Loucy (cell line): ENCODE measurements around the gene PHF21B.

Experiments
- H2AFZ ChIP-seq: fragments of 200-600 bp; sonication (generic); 2 replicates; pipeline ENCODE4 v1.6.0; 2016; ENCODE audit warnings: antibody characterized with exemption, mild to moderate bottlenecking, low read length, moderate library complexity
- H3F3A ChIP-seq: fragments of 200-600 bp; 2 replicates; pipeline ENCODE4 v1.6.0; 2016; ENCODE audit warnings: antibody characterized with exemption, low read depth, mild to moderate bottlenecking
- H3K27me3 ChIP-seq: fragments of 200-600 bp; sonication (generic); 2 replicates; pipeline ENCODE4 v1.6.1; 2014; ENCODE audit warnings: low read length, mild to moderate bottlenecking; ENCODE audit not compliant: insufficient read depth, poor library complexity, severe bottlenecking
- H3K36me3 ChIP-seq: fragments of 200-600 bp; sonication (generic); 2 replicates; pipeline ENCODE4 v1.6.1; 2016; ENCODE audit warnings: low read length; ENCODE audit not compliant: insufficient read depth
- H3K4me1 ChIP-seq: fragments of 200-600 bp; sonication (generic); 2 replicates; pipeline ENCODE4 v1.5.1; 2014; ENCODE audit warnings: low read length, mild to moderate bottlenecking; ENCODE audit not compliant: insufficient read depth, poor library complexity, severe bottlenecking
- H3K4me2 ChIP-seq: fragments of 200-600 bp; sonication (generic); 2 replicates; pipeline ENCODE4 v1.6.0; 2014; ENCODE audit warnings: antibody characterized with exemption, low read length, low read depth, mild to moderate bottlenecking; ENCODE audit not compliant: poor library complexity, severe bottlenecking
- H3K4me3 ChIP-seq: fragments of 200-600 bp; sonication (generic); 2 replicates; pipeline ENCODE4 v1.5.1; 2014; ENCODE audit warnings: low read length, mild to moderate bottlenecking, mixed read lengths; ENCODE audit not compliant: poor library complexity, severe bottlenecking
- H3K79me2 ChIP-seq: fragments of 200-600 bp; sonication (generic); 2 replicates; pipeline ENCODE4 v1.6.1; 2014; ENCODE audit warnings: low read length; ENCODE audit not compliant: insufficient read depth
- H3K9ac ChIP-seq: fragments of 200-600 bp; sonication (generic); 2 replicates; pipeline ENCODE4 v1.6.0; 2014; ENCODE audit warnings: mild to moderate bottlenecking, low read depth, low read length, moderate library complexity; ENCODE audit not compliant: poor library complexity, severe bottlenecking
- H3K9me2 ChIP-seq: fragments of 200-600 bp; sonication (generic); replicated peaks from 2 replicates; pipeline ENCODE4 v1.6.1; 2016; ENCODE audit warnings: low read depth, low read length, mixed read lengths
- H3K9me3 ChIP-seq: fragments of 200-600 bp; sonication (generic); 2 replicates; pipeline ENCODE4 v1.6.1; 2014; ENCODE audit warnings: mild to moderate bottlenecking, antibody characterized with exemption, low read length, low read depth; ENCODE audit not compliant: insufficient read depth
- H4K20me1 ChIP-seq: fragments of 200-600 bp; sonication (generic); 2 replicates; pipeline ENCODE4 v1.6.0; 2014; ENCODE audit warnings: antibody characterized with exemption, low read length, mild to moderate bottlenecking; ENCODE audit not compliant: insufficient read depth, poor library complexity, severe bottlenecking
- EZH2phosphoT487 ChIP-seq: fragments of 200-600 bp; IDR thresholded peaks from 2 replicates; pipeline ENCODE4 v1.6.1; 2018; ENCODE audit warnings: antibody characterized with exemption, mild to moderate bottlenecking, moderate library complexity, borderline replicate concordance
- TF ChIP-seq, protein P1 (sequence below): fragments of 200-600 bp; sonication (generic); conservative IDR thresholded peaks from 2 replicates; pipeline ENCODE4 v1.5.1; 2014; ENCODE audit warnings: mild to moderate bottlenecking, antibody characterized with exemption, low read length

Gene PHF21B

DNA sequence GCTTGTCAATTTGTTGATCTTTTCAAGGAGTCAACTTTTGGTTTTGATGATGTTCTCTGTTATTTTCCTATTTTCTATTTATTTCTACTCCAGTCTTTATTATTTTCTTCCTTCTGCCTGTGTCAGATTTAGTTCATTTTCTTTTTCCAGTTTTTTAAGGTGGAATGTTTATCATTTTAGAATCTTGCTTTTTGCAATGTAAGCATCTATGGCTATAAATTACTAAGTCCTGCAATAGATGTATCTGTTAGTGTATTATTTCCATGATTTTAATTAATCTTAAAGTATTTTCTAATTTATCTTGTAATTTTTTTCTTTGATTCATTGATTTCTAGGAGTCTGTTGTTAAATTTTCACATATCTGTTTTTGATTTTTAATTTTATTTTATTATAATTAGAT, 175.7 kb downstream of the PHF21B start:
- H3K4me3 ChIP-seq = no peak overlapping the region
- no peaks in the 10 kb centered on the region for H3K9me3 ChIP-seq
- TF ChIP-seq EZH2phosphoT487 = no peak
- TF ChIP-seq, protein P1, sequence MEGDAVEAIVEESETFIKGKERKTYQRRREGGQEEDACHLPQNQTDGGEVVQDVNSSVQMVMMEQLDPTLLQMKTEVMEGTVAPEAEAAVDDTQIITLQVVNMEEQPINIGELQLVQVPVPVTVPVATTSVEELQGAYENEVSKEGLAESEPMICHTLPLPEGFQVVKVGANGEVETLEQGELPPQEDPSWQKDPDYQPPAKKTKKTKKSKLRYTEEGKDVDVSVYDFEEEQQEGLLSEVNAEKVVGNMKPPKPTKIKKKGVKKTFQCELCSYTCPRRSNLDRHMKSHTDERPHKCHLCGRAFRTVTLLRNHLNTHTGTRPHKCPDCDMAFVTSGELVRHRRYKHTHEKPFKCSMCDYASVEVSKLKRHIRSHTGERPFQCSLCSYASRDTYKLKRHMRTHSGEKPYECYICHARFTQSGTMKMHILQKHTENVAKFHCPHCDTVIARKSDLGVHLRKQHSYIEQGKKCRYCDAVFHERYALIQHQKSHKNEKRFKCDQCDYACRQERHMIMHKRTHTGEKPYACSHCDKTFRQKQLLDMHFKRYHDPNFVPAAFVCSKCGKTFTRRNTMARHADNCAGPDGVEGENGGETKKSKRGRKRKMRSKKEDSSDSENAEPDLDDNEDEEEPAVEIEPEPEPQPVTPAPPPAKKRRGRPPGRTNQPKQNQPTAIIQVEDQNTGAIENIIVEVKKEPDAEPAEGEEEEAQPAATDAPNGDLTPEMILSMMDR = no peak

DNA sequence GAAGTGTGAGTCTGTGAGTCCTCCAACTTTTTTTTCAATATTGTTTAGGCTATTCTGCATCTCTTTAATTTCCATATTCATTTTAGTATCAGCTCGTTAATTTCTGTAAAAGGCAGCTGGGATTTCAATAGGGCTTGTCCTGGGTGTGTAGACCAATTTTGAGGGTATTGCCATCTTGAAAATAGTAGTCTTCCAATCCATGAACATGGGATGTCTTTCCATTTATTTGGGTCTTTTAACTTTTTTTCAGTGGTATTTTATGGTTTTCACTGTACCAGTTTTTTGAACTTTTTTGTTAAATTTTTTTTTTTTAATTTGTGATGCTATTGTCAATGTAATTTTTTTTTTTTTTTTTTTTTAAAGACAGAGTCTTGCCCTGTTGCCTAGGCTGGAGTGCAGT, 177.9 kb downstream of the PHF21B start:
- Histone ChIP-seq H3K27me3 (no peaks in the 10 kb centered on the region), H3K9me2 (no peaks in the 10 kb centered on the region), H3K4me1 (no peaks in the 10 kb centered on the region), H3K4me2 (no peak overlapping the region), H3K36me3 (no peaks in the 10 kb centered on the region), H3K9me3 (no peaks in the 10 kb centered on the region), H3K4me3 (no peak overlapping the region), H2AFZ (no peak overlapping the region), H3K79me2 (no peaks in the 10 kb centered on the region), H3K9ac (no peak overlapping the region), H3F3A (no peaks in the 10 kb centered on the region), H4K20me1 (no peaks in the 10 kb centered on the region)
- TF ChIP-seq EZH2phosphoT487 = no peak
- TF ChIP-seq, protein P1 = no peak

More for the DNA sequence above, 175.7 kb downstream of the PHF21B start:
- H3K79me2 ChIP-seq = no peaks in the 10 kb centered on the region
- H3K4me2 ChIP-seq = no peak overlapping the region
- H3K9ac ChIP-seq = no peak overlapping the region
- no peaks in the 10 kb centered on the region for H4K20me1 ChIP-seq
- H3K4me1 ChIP-seq = no peaks in the 10 kb centered on the region
- H3F3A ChIP-seq = no peaks in the 10 kb centered on the region
- H3K27me3 ChIP-seq = no peaks in the 10 kb centered on the region
- no peaks in the 10 kb centered on the region for H3K36me3 ChIP-seq
- no peaks in the 10 kb centered on the region for H3K9me2 ChIP-seq
- no peak overlapping the region for H2AFZ ChIP-seq
